ENCODE measurements around the gene RNFT2. TPM values are rescaled to one million over a fixed set of nuclear protein-coding genes. Genes with fewer than 3 reads are reported as not detected.

Gene RNFT2
- polyA plus RNA-seq, 1 donor (not counting 4 experiments of a cell fraction or from before 2014, with no cell fraction given): 0.96 TPM

DNA sequence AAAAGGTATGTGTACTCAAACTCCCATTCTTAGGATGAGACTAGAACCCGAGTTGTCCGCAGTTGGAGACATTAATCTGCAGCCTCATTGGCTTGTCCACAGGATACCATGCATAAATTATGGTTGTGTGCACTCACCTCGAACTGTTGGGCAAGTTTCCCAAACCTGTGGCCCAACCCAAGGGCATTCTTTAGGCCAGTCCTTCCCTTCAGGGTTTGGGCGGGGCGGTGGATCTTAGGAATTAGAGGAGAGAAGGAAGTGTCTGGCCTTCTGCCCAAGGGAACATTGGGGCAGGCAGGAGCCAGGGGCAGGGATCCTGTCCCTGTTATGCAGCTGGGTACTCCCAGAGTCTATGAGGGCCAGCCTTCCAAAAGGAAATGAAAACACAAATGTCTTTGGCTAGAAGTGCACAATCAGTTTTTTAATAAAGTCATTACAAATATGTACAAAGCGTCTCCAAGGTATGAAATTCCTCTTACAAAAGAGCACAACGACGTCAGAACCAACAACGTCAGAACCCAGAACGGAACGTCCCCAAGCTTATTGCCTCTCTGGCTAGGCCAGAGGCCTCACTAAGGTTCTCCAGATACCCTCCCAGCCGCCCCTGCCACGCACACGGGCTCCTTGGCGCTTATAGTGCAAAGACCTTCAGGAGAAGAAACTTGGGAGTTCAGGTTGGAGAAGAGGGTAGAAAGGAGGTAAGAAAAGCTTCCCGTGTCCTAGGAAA, 117.8 kb downstream of the RNFT2 start:
- dilution Hi-C loops (cut with MboI; ENCODE audit: extremely low pct_ligation_motif_present, low sequenced_read_pairs): no loop called here
- FAIRE-seq (no peak), DNase-seq (ENCODE audit: low read depth, low spot score) (no peak)
- Histone ChIP-seq H2AFZ (ENCODE audit: control insufficient read depth, low read length) (no peak overlapping the region), H3K4me2 (ENCODE audit: control insufficient read depth, extremely low read depth, insufficient read depth, low read depth, low read length) (no peak overlapping the region), H3K4me1 (ENCODE audit: control insufficient read depth, extremely low read depth, insufficient read depth, low read length) (no peaks in the 10 kb centered on the region), H3K36me3 (ENCODE audit: control insufficient read depth in 2 of 2, extremely low read depth in 1 of 2, insufficient read depth in 2 of 2, low read length in 2 of 2) (no peaks in the 10 kb centered on the region), H4K20me1 (ENCODE audit: control insufficient read depth, extremely low read depth, insufficient read depth, low read length) (no peaks in the 10 kb centered on the region), H3K79me2 (ENCODE audit: control insufficient read depth, insufficient read depth, low read length) (no peaks in the 10 kb centered on the region), H3K9me3 (ENCODE audit: control insufficient read depth, low read depth, low read length) (no peaks in the 10 kb centered on the region), H3K9me1 (ENCODE audit: control insufficient read depth, extremely low read depth, insufficient read depth, low read length) (no peaks in the 10 kb centered on the region), H3K4me3 (ENCODE audit: control insufficient read depth in 2 of 3, extremely low read depth in 1 of 3, insufficient read depth in 2 of 3, low read depth in 1 of 3, low read length in 3 of 3) (no peak overlapping the region), H3K9ac (ENCODE audit: control insufficient read depth, extremely low read depth, insufficient read depth, low read length) (no peak overlapping the region), H3K27ac (ENCODE audit: control insufficient read depth, insufficient read depth, low read length) (no peak overlapping the region), H3K27me3 (ENCODE audit: control insufficient read depth, extremely low read depth, insufficient read depth, low read length) (peaks cover 15% of the 10 kb centered on the region)
- TF ChIP-seq, protein P1, sequence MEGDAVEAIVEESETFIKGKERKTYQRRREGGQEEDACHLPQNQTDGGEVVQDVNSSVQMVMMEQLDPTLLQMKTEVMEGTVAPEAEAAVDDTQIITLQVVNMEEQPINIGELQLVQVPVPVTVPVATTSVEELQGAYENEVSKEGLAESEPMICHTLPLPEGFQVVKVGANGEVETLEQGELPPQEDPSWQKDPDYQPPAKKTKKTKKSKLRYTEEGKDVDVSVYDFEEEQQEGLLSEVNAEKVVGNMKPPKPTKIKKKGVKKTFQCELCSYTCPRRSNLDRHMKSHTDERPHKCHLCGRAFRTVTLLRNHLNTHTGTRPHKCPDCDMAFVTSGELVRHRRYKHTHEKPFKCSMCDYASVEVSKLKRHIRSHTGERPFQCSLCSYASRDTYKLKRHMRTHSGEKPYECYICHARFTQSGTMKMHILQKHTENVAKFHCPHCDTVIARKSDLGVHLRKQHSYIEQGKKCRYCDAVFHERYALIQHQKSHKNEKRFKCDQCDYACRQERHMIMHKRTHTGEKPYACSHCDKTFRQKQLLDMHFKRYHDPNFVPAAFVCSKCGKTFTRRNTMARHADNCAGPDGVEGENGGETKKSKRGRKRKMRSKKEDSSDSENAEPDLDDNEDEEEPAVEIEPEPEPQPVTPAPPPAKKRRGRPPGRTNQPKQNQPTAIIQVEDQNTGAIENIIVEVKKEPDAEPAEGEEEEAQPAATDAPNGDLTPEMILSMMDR (optimal IDR thresholded peaks at IDR 0.05 in 1 of 3, IDR thresholded peaks at IDR 0.05 in 1 of 3, conservative IDR thresholded peaks at IDR 0.05 in 1 of 3; ENCODE audit: extremely low read depth in 1 of 3, insufficient read depth in 2 of 3, low read length in 3 of 3): no peak
- no peak for TF ChIP-seq EZH2 (IDR thresholded peaks at IDR 0.05; ENCODE audit: low read length)

DNA sequence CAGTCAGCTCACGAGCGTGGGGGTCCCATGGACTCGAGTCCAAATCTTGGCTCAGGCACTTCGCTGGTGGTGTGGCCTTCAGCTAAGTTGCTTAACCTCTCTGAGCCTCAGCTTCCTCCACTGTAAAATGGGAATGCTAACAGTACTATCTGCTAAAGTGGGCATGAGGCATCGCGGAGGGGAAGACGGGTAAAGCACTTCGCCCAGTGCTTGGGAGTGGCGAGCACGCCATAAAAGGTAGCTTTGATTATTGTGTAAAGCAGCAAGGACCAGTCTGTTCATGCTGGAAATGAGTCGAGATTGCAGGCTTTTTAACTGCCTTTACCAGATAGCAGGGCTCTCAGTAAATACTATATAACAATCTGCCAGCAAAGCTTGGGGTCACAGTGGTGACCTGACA, 118.6 kb downstream of the RNFT2 start:
- Histone ChIP-seq H3K4me2 (ENCODE audit: control insufficient read depth, extremely low read depth, insufficient read depth, low read depth, low read length) (no peak overlapping the region), H3K27me3 (ENCODE audit: control insufficient read depth, extremely low read depth, insufficient read depth, low read length) (peaks cover 15% of the 10 kb centered on the region), H3K9ac (ENCODE audit: control insufficient read depth, extremely low read depth, insufficient read depth, low read length) (no peak overlapping the region), H4K20me1 (ENCODE audit: control insufficient read depth, extremely low read depth, insufficient read depth, low read length) (no peaks in the 10 kb centered on the region), H3K9me1 (ENCODE audit: control insufficient read depth, extremely low read depth, insufficient read depth, low read length) (no peaks in the 10 kb centered on the region), H3K27ac (ENCODE audit: control insufficient read depth, insufficient read depth, low read length) (no peak overlapping the region), H3K4me1 (ENCODE audit: control insufficient read depth, extremely low read depth, insufficient read depth, low read length) (no peaks in the 10 kb centered on the region), H3K4me3 (ENCODE audit: control insufficient read depth in 2 of 3, extremely low read depth in 1 of 3, insufficient read depth in 2 of 3, low read depth in 1 of 3, low read length in 3 of 3) (no peak overlapping the region), H3K36me3 (ENCODE audit: control insufficient read depth in 2 of 2, extremely low read depth in 1 of 2, insufficient read depth in 2 of 2, low read length in 2 of 2) (no peaks in the 10 kb centered on the region), H3K79me2 (ENCODE audit: control insufficient read depth, insufficient read depth, low read length) (no peaks in the 10 kb centered on the region), H3K9me3 (ENCODE audit: control insufficient read depth, low read depth, low read length) (no peaks in the 10 kb centered on the region), H2AFZ (ENCODE audit: control insufficient read depth, low read length) (no peak overlapping the region)
- no peak for TF ChIP-seq EZH2 (IDR thresholded peaks at IDR 0.05; ENCODE audit: low read length)
- TF ChIP-seq, protein P1 (optimal IDR thresholded peaks at IDR 0.05 in 1 of 3, IDR thresholded peaks at IDR 0.05 in 1 of 3, conservative IDR thresholded peaks at IDR 0.05 in 1 of 3; ENCODE audit: extremely low read depth in 1 of 3, insufficient read depth in 2 of 3, low read length in 3 of 3): no peak
- dilution Hi-C loops (cut with MboI; ENCODE audit: extremely low pct_ligation_motif_present, low sequenced_read_pairs): no loop called here
- FAIRE-seq: no peak
- no peak for DNase-seq (ENCODE audit: low read depth, low spot score)

Data from keratinocyte (primary cell).